Measurements from ENCODE around the gene WDR81.

DNA sequence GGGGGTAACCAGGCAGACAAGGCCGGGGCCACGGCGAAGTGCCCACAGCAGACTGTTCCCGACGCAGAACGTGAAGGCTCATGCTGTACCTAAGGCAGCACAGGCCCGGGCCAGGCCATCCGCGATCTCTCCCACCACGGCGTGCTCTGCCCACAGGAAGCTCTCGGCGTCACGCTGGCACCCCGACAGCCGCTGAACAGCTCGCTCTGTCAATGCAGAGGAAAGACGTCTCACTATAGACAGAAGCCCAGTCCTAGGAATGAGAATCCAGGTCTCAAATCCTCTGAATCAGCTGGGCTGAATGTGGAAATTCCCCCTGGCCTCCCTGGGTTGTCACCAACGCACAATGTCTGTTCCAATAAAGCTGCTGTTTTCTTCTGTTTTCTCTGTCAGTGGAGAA is 58.8 kb downstream of the WDR81 start:
- TF ChIP-seq EZH2phosphoT487 (IDR thresholded peaks at IDR 0.05; ENCODE audit: insufficient read depth, low read depth) = no peak
- TF ChIP-seq EZH2 (IDR thresholded peaks at IDR 0.05; ENCODE audit: insufficient read depth, poor library complexity, severe bottlenecking) = no peak
